GM18520 (cell line): ENCODE results near the gene ARHGEF38.
"Not testable (repeated sequence)": the region's sequence is repeated elsewhere in the genome, so short reads cannot be mapped to it uniquely, and the experiment has no call there.

Source experiments
- ATAC-seq: cut with Tn5 transposase; IDR thresholded peaks from one replicate; pipeline ENCODE4 v1.9.1; 2021; ENCODE audit not compliant: unreplicated experiment

The ARHGEF38 gene

DNA sequence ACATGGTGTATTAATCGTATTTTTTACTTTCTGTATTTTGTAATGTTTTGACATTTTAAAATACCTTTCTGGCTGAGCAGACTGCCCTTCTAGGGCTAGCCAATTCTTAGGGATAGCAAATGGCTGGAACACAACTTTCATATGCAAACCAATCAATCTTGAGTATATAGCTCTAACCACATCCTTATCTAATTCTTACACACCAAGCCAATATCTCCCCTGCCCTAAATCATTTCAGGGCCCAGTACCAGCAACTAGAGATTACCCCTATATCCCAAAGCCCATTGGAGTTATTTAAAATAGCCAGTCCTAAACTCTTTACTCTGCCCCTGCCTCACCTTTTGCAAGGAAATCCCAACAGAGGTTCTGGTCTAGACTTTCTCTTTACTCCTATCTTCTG, 97.8 kb downstream of the ARHGEF38 start:
- ATAC-seq: no peak

GRCh38 chr4:105651884-105652283, 99.5 kb downstream of the ARHGEF38 start:
- ATAC-seq: no peak

GRCh38 chr4:105652286-105652888, 100.0 kb downstream of the ARHGEF38 start:
- ATAC-seq: no peak

DNA sequence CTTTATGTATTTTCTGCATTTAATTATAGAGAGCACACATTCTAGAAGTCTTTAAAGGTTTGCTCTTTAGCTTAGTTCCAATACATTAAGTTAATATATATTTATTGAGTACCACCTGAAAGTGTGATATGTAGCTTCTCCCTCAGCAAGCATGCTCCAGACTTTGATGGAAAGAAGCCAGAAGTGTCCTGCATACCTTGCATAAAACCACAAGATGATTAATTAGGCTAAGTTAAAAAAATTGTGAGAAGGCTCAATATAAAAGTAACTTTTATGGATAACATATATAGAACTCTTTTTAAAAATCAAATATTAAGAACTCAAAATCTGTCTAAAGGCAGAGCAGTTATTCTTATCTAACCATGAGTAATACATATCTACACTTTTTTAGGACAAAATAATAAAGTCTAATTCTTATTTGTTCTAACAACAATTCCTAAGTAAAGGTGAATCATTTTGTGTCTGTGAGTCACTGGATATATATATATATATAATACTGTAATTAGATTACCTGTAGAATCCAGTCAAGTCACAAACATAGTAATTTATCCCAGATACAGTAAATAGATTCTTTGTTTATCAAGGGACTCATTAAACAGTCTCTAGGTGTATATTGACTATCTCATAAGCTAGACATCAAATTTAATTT, 104.8 kb downstream of the ARHGEF38 start:
- no peak for ATAC-seq

- ATAC-seq: no peak
Measured at GRCh38 chr4:105659190-105659589, 106.8 kb downstream of the ARHGEF38 start.

GRCh38 chr4:105661028-105661427, 108.6 kb downstream of the ARHGEF38 start:
- ATAC-seq: no peak

DNA sequence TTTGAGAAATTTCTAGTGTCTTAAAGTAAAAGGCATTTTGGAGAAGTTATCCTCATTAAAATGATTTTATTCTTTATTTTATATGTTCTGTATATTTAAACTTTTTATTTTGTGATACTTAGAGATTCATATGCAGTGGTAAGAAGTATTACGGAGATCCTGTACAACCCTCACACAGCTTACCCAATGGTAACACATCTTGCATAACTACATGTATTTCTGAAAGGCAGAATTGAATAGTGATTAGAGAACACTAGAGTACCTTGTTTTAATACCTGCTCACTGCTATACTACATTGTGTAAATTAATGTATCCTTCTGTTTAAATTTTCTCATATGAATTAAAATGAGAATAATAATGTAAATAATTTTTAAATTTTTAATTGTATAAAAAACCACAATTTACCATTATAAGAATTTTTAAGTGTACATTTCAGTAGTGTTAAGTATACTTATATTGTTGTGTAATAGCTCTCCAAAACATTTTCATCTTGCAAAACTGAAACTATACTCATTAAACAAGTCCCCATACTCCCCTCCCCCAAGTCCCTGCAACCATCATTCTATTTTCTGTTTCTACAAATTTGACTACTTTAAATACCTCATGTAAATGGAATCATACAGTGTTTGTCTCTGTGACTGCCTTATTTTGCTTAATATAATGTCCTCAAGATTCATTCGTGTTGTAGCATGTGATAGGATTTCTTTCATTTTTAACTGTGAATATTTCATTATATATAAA, 110.7 kb downstream of the ARHGEF38 start:
- ATAC-seq: no peak

GRCh38 chr4:105666693-105667092, 114.3 kb downstream of the ARHGEF38 start:
- ATAC-seq: no peak

DNA sequence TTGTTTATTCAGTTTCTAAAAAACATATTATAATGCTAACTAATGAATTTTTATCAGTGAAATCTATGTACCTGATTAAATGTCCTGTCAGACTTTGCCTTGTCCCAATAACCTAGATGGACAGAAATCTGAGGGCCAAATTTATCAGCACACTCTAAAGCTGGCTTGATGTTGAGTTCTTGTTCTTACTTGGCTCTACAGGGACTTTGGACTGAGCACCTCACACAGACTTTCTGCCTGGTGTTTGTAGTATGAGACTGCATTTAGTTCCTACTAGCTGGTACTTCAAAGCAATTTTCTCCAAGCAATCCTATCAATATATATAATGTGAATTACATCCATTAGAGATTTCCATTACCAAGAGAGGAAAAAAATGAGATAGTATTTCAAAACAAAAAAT, 118.3 kb downstream of the ARHGEF38 start:
- no peak for ATAC-seq

DNA sequence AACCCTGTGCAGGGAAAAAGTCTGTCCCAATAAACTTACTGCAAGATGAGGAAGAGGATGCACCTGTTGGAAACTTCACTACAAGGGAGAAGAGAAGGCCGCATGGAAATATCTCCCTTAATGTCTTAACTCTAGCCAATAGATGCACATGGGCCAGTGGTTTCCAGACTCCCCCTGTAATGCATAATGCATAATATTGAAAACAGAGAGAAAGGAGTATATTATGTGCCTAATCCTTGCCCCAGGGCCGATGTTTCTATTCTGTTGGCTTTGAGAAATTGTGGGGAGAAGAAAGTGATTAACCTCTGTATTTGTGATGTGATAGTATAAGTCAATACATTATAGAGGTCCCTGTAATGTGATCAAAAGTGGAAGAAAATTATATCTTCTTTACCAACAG, 118.9 kb downstream of the ARHGEF38 start:
- ATAC-seq: no peak

GRCh38 chr4:105674011-105674410, 121.6 kb downstream of the ARHGEF38 start:
- ATAC-seq: no peak

DNA sequence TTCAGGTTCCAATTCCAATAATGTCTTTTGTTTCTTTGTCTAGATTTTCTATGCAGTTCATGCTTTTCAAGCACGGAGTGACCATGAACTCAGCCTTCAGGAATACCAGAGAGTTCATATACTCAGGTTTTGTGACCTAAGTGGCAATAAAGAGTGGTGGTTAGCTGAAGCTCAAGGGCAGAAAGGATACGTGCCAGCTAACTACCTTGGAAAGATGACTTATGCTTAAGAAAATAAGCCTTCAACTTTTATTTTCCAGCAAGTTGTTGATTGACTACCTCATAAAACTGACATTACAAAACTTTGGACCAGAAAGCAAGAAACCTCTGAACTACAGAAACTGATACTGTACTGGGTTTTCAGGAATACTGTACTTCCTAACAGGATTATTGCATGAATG, 125.3 kb downstream of the ARHGEF38 start:
- no peak for ATAC-seq

DNA sequence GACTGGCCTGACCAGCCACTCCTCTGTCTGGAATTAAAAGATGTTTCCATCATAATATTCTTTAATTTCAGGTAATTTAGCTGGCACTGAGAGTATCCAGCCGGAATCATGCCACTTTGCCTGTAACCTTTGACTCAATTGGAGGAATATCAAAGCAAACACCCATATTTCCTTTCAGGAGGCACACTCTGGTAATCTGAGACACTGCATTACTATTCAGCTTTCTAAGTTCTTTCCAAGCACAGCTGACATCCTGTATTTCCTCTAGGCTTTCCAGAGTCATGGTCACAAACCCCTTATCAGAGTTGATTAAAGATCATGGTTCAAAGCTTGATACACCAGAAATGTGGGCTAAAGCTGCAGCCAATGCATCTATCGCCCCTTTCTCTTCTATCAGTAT, 126.8 kb downstream of the ARHGEF38 start:
- ATAC-seq: no peak

GRCh38 chr4:105683038-105683437, 130.6 kb downstream of the ARHGEF38 start:
- no peak for ATAC-seq

- ATAC-seq: no peak
Measured at GRCh38 chr4:105686571-105686970, 134.2 kb downstream of the ARHGEF38 start.

GRCh38 chr4:105694812-105695211, 142.4 kb downstream of the ARHGEF38 start:
- not testable (repeated sequence) for ATAC-seq

- ATAC-seq: not testable (repeated sequence)
Measured at GRCh38 chr4:105695832-105696231, 143.4 kb downstream of the ARHGEF38 start.

- ATAC-seq: no peak
Measured at GRCh38 chr4:105698607-105699006, 146.2 kb downstream of the ARHGEF38 start.

- no peak for ATAC-seq
Measured at GRCh38 chr4:105707782-105708180, 155.4 kb downstream of the ARHGEF38 start.

GRCh38 chr4:105708181-105709080, 156.0 kb downstream of the ARHGEF38 start, which contains the start of the genes GSTCD and INTS12:
Gene GSTCD (plus strand): TSS chr4:105708784. CDS start chr4:105717614, 8,830 bp downstream.
Gene INTS12 (minus strand): TSS chr4:105708689. CDS start chr4:105700005, 8,684 bp downstream.
- ATAC-seq: peak; percentile 66

DNA sequence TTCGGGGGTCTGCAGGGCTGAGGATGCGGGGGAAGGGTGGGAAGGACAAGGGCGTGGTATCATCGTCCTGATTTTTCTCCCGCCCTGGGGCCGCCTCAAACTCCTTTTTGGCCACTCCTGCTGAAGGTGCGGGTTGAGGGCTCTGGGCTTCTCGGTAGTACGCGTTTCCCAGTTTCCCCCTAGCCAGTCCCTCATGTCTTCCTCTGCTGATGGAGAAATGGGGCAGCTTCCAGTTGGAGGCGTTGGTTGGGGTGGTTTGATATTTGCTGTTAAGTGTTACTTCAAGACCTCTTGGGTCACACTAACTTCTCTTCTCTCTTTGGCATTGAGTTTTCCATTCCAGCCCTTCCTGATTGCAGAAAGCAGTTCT, 156.6 kb downstream of the ARHGEF38 start:
- peak; percentile 17 for ATAC-seq
